Measurements from ENCODE around the gene GPR3. TPM values are rescaled to one million over a fixed set of nuclear protein-coding genes. Genes with fewer than 3 reads are reported as not detected.

Gene GPR3
- total RNA-seq, 1 donor from 2014 or later = 0.16 TPM

DNA sequence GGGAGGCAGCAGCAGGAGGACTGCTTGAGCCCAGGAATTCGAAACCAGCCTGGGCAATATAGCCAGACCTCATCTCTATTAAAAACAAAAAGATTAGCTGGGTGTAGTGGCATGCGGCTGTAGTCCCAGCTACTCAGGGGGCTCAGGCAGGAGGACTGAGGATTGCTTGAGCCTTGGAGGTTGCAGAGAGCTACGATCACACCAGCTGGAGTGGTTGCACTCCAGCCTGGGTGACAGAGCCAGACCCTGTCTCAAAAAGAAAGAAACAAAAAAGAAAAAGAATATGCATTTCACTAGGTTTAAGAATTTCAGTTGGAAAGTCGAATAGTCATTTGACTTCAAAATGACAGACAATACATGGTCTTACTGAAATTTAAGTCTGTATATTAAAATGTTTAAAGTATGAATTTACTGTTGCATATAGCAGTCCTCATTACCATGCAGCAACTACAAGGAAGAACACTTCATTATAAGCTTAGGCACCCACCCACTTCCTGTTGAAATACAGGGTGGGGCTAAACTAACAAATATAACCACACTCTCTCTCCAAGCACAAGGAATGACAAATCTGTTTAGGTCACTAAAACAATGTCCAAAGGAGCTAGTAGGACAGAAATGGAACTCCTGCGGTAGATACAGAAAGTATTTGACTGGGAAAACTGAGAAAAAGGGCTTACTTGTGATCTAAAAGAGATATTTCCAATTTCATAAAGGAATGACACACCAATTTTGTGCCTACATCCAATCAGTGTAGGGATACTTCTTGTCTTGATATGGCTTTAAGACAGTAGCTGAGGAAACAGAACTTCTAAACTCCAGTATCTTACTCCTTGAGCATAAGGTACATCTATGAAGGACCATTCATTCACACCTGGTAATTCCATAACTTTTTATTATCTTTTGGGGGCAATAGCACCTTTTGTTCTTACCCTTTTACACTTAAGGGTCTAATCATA lies 44.1 kb downstream of the GPR3 start:
- no peaks in the 10 kb centered on the region for H3K27me3 ChIP-seq (ENCODE audit: low read depth)
- no peak for DNase-seq
- peak overlapping the region; percentile 90 for H3K27ac ChIP-seq (replicated peaks)
- peak overlapping the region; percentile 37 for H3K4me3 ChIP-seq
- intact Hi-C loops (cut with micrococcal nuclease) = loop anchor here (10.0 kb wide), 1 partner anchor 48 kb away; no protein-coding TSS in a partner anchor
- TF ChIP-seq, protein P1, sequence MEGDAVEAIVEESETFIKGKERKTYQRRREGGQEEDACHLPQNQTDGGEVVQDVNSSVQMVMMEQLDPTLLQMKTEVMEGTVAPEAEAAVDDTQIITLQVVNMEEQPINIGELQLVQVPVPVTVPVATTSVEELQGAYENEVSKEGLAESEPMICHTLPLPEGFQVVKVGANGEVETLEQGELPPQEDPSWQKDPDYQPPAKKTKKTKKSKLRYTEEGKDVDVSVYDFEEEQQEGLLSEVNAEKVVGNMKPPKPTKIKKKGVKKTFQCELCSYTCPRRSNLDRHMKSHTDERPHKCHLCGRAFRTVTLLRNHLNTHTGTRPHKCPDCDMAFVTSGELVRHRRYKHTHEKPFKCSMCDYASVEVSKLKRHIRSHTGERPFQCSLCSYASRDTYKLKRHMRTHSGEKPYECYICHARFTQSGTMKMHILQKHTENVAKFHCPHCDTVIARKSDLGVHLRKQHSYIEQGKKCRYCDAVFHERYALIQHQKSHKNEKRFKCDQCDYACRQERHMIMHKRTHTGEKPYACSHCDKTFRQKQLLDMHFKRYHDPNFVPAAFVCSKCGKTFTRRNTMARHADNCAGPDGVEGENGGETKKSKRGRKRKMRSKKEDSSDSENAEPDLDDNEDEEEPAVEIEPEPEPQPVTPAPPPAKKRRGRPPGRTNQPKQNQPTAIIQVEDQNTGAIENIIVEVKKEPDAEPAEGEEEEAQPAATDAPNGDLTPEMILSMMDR (IDR thresholded peaks at IDR 0.05; ENCODE audit: borderline replicate concordance) = no peak
- H3K36me3 ChIP-seq = peaks cover 18% of the 10 kb centered on the region
- H3K9me3 ChIP-seq (replicated peaks) = no peaks in the 10 kb centered on the region
- peaks cover 84% of the 10 kb centered on the region for H3K4me1 ChIP-seq

GRCh38 chr1:27438621-27439061 lies 46.2 kb downstream of the GPR3 start:
- peaks cover 18% of the 10 kb centered on the region for H3K36me3 ChIP-seq
- H3K4me1 ChIP-seq = peaks cover 73% of the 10 kb centered on the region
- TF ChIP-seq, protein P1 (IDR thresholded peaks at IDR 0.05; ENCODE audit: borderline replicate concordance) = no peak
- H3K27ac ChIP-seq (replicated peaks) = peak overlapping the region; percentile 90
- no peak overlapping the region for H3K4me3 ChIP-seq
- H3K27me3 ChIP-seq (ENCODE audit: low read depth) = no peaks in the 10 kb centered on the region
- intact Hi-C loops (cut with micrococcal nuclease) = loop anchor here (10.0 kb wide), 1 partner anchor 46 kb away; no protein-coding TSS in a partner anchor
- H3K9me3 ChIP-seq (replicated peaks) = no peaks in the 10 kb centered on the region
- DNase-seq = no peak

GRCh38 chr1:27439150-27439549 lies 46.7 kb downstream of the GPR3 start:
- H3K9me3 ChIP-seq (replicated peaks) = no peaks in the 10 kb centered on the region
- no peaks in the 10 kb centered on the region for H3K27me3 ChIP-seq (ENCODE audit: low read depth)
- DNase-seq = no peak
- intact Hi-C loops (cut with micrococcal nuclease) = loop anchor here (10.0 kb wide), 1 partner anchor 46 kb away; no protein-coding TSS in a partner anchor
- TF ChIP-seq, protein P1 (IDR thresholded peaks at IDR 0.05; ENCODE audit: borderline replicate concordance) = no peak
- H3K4me3 ChIP-seq = no peak overlapping the region
- H3K36me3 ChIP-seq = peaks cover 18% of the 10 kb centered on the region
- H3K27ac ChIP-seq (replicated peaks) = peak overlapping the region; percentile 90
- peaks cover 71% of the 10 kb centered on the region for H3K4me1 ChIP-seq

DNA sequence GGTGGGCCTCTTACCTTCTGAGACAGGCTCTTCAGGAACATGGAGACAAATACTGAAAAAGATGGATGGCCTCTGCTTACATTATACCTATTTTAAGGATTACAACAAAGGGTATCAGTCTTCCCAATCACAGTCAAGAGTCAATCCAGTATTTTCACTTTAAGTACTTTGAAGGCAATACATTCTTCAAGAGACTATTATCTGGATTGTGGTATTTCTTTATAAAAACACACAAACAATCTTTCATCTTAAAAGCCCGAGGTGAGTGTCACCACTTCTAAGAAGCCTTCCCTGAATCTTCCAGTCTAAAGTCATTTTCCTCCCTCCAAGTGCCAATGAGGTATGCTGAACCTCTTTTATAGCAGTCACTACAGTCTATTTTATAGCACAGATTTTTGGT lies 52.2 kb downstream of the GPR3 start:
- H3K4me3 ChIP-seq = no peak overlapping the region
- H3K9me3 ChIP-seq (replicated peaks) = no peaks in the 10 kb centered on the region
- DNase-seq = no peak
- H3K36me3 ChIP-seq = peaks cover 16% of the 10 kb centered on the region
- H3K27me3 ChIP-seq (ENCODE audit: low read depth) = no peaks in the 10 kb centered on the region
- TF ChIP-seq, protein P1 (IDR thresholded peaks at IDR 0.05; ENCODE audit: borderline replicate concordance) = no peak
- H3K4me1 ChIP-seq = peaks cover 71% of the 10 kb centered on the region
- H3K27ac ChIP-seq (replicated peaks) = peak overlapping the region; percentile 33
- intact Hi-C loops (cut with micrococcal nuclease) = no loop called here

Other genes with a start within 250 kb of the GPR3 start
- gene SLC9A1, start 237.5 kb upstream of the GPR3 start, total RNA-seq = 19.5 TPM
- 61.1 TPM for gene WDTC1, start 158.0 kb upstream of the GPR3 start, total RNA-seq
- 19.4 TPM for gene TMEM222, start 70.5 kb upstream of the GPR3 start, total RNA-seq
- gene SYTL1, start 50.6 kb upstream of the GPR3 start, total RNA-seq = 1.1 TPM
- 45.2 TPM for gene MAP3K6, start 25.7 kb upstream of the GPR3 start, total RNA-seq
- gene FCN3, start 17.8 kb upstream of the GPR3 start, total RNA-seq = 27.3 TPM
- gene CD164L2, start 9.3 kb upstream of the GPR3 start, total RNA-seq = not detected
- 51.2 TPM for gene WASF2, start 97.5 kb downstream of the GPR3 start, total RNA-seq
- 40.1 TPM for gene AHDC1, start 211.5 kb downstream of the GPR3 start, total RNA-seq
- 3.5 TPM for gene FGR, start 242.6 kb downstream of the GPR3 start, total RNA-seq